Dendritic cell treated with granulocyte-macrophage colony-stimulating factor and Interleukin-4, amounts not matched to agents 40 ng/mL and 50 ng/mL, for 4 days (primary cell): ENCODE measurements around the gene MRS2.

Source experiments
- H3K27ac Mint-ChIP-seq: one replicate; pipeline ENCODE4 v1.8.0; 2022; ENCODE audit warnings: mild to moderate bottlenecking, mixed read lengths
- H3K27me3 Mint-ChIP-seq: one replicate; pipeline ENCODE4 v1.8.0; 2022; ENCODE audit warnings: mild to moderate bottlenecking, mixed read lengths
- H3K36me3 Mint-ChIP-seq: one replicate; pipeline ENCODE4 v1.8.0; 2022; ENCODE audit warnings: low read depth, mixed read lengths
- H3K4me1 Mint-ChIP-seq: one replicate; pipeline ENCODE4 v1.8.0; 2022; ENCODE audit warnings: low read depth, mixed read lengths
- H3K4me3 Mint-ChIP-seq: one replicate; pipeline ENCODE4 v1.8.0; 2022; ENCODE audit warnings: mild to moderate bottlenecking, moderate library complexity, mixed read lengths
- H3K9me3 Mint-ChIP-seq: one replicate; pipeline ENCODE4 v1.8.0; 2022; ENCODE audit warnings: mixed read lengths
- intact Hi-C: fragments of 100-400 bp; cut with micrococcal nuclease; formaldehyde crosslinking; loops from one replicate; pipeline ENCODE4 v1.15.0; 2022

Gene MRS2

DNA sequence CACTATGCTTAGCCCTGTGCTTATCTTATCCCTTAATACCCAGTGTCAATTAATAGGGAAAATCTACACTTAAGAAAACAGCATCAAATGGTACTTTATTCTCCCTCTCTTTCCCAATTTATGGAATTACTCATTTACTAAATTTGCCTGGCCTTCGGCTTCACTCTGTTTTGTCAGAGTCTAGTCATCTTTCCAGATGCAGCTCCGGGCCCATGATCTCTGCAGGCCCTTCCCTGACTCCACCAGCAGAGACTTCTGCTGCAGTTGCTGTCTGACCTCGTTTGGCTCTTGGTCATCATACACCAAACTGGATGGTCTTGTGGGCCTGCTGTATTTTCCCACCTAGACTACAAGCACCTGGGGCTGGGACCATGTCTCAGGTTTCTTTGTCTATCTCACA, 27.4 kb downstream of the MRS2 start:
- intact Hi-C loops: loop anchor here (5.0 kb wide), 1 partner anchor 262 kb away; no protein-coding TSS in a partner anchor
- H3K36me3 Mint-ChIP-seq: peaks cover 11% of the 10 kb centered on the region
- H3K4me3 Mint-ChIP-seq: no peak overlapping the region

DNA sequence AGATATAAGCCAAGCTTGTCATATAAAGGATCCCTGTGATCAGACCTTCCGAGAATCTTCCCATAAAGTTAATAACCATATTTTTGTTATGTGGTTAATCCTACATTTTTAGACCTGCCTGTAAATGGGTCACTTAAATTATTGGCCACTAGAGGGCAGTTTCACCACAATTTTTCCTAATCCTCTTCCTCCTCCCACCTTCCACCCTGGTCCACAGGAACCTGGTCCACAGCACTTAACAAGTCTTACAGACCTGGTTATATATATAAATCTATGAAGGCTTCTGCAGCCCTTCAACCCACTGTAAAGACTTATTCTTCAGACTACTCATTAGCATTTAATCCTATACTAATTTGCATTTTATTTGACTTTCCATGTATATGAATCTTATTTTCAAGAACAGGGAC, 28.3 kb downstream of the MRS2 start:
- H3K27me3 Mint-ChIP-seq: no peaks in the 10 kb centered on the region
- H3K4me1 Mint-ChIP-seq: peaks cover 17% of the 10 kb centered on the region
- no peaks in the 10 kb centered on the region for H3K9me3 Mint-ChIP-seq
- no peak overlapping the region for H3K4me3 Mint-ChIP-seq
- H3K36me3 Mint-ChIP-seq: peaks cover 9% of the 10 kb centered on the region
- no peak overlapping the region for H3K27ac Mint-ChIP-seq
- intact Hi-C loops: loop anchor here (1.0 to 5.0 kb wide), 2 partner anchors 90 to 261 kb away; no protein-coding TSS in a partner anchor

More for the DNA sequence above, 27.4 kb downstream of the MRS2 start:
- no peaks in the 10 kb centered on the region for H3K27me3 Mint-ChIP-seq
- no peak overlapping the region for H3K27ac Mint-ChIP-seq
- H3K9me3 Mint-ChIP-seq: no peaks in the 10 kb centered on the region
- peaks cover 17% of the 10 kb centered on the region for H3K4me1 Mint-ChIP-seq

DNA sequence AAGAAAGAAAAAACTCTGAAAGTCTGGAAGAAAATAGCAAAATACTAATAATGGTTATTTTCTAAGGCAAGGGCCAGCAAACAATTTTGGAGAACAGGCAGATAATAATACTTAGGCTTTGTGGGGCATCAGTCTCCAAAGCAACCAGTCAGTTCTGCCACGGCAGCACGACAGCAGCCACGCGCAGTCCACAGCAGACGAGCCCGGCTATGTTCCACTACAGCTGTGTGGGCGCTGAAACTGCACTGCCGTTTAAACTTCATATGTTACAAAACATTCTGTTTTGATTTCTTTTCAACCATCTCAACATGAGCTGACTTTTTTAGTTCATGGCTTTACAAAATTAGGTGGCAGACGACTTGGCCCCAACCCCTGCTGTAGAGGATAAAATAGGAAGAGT, 29.9 kb downstream of the MRS2 start:
- Mint-ChIP-seq H3K4me3 (no peak overlapping the region), H3K36me3 (no peaks in the 10 kb centered on the region), H3K9me3 (no peaks in the 10 kb centered on the region), H3K4me1 (peaks cover 17% of the 10 kb centered on the region), H3K27ac (no peak overlapping the region), H3K27me3 (no peaks in the 10 kb centered on the region)
- intact Hi-C loops: loop anchor here (5.0 kb wide), 1 partner anchor 260 kb away; no protein-coding TSS in a partner anchor

DNA sequence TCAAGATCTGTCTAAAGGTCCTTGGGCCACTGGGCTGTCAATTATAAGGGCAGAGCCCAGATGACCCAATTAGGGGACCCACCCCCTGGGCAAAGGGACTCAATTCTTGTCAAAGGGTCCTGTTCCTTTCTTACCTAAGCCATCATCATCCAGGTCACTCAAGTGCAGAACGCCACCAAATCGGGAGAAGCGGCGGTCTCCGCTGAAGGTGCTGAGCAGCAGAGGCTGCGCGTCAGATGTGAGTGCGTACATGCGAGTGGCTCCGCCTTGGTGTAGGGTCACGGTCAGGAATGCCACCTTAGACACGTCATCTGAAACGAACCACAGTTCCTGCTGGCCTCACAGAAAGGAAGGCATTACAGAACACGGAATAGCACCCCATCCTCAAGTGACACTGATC, 34.2 kb downstream of the MRS2 start:
- H3K9me3 Mint-ChIP-seq: no peaks in the 10 kb centered on the region
- no peaks in the 10 kb centered on the region for H3K4me1 Mint-ChIP-seq
- no peak overlapping the region for H3K4me3 Mint-ChIP-seq
- no peaks in the 10 kb centered on the region for H3K36me3 Mint-ChIP-seq
- no peaks in the 10 kb centered on the region for H3K27me3 Mint-ChIP-seq
- H3K27ac Mint-ChIP-seq: no peak overlapping the region
- intact Hi-C loops: no loop called here

DNA sequence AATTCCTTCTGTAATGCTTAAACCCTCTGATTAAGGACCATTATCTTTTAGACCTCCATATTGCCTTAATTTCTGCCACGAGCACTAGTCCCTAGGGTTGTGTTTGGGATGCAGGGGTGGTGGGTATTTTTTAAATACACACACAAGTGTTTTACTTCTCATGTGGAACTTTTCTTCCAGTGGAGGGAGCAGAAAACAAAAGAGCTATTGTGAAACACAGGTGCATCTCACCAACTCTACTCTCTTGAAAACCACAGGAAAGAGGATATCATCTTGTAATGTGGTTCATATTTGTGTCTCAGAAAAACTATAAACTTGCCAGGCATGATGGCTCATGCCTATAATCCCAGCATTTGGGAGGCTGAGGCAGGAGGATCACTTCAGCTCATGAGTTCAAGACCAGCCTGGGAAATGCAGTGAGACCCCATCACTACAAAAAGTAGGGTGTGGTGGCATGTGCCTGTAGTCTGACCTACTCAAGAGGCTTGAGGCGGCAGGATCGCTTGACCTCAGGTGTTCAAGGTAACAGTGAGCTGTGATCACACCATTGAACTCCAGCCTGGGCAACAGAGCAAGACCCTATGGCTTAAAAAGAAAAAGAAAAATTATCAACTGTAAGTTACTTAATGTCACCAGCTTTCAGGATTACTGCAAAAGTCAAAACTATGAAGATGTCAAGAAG, 37.3 kb downstream of the MRS2 start:
- Mint-ChIP-seq H3K27me3 (no peaks in the 10 kb centered on the region), H3K4me1 (no peaks in the 10 kb centered on the region), H3K9me3 (no peaks in the 10 kb centered on the region), H3K27ac (no peak overlapping the region), H3K36me3 (no peaks in the 10 kb centered on the region), H3K4me3 (no peak overlapping the region)
- intact Hi-C loops: no loop called here

DNA sequence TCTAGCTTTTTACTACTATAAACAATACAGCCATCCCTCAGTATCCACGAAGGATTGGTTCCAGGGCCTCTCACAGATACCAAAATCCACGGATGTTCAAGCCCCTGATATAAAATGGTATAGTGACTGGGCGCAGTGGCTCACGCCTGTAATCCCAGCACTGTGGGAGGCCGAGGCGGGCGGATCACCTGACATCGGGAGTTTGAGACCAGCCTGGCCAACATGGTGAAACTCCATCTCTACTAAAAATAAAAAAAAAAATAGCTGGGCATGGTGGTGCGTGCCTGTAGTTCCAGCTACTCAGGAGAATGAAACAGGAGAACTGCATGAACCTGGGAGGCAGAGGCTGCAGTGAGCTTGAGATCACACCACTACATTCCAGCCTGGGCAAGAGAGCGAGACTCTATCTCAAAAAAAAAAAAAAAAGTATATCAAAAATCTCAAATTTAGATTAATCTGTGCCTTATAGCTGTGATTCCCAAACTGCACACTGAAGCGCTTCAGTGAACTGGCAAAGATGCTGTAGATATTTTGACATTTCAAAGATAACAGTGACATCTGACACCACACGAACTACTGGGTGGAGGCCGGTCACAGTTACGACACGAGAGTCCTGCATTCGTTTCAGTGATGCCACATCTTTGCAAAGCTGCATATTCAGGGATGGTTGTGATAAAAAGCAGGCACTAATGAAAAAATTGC, 38.3 kb downstream of the MRS2 start:
- no peak overlapping the region for H3K27ac Mint-ChIP-seq
- H3K4me1 Mint-ChIP-seq: no peaks in the 10 kb centered on the region
- H3K27me3 Mint-ChIP-seq: no peaks in the 10 kb centered on the region
- H3K4me3 Mint-ChIP-seq: no peak overlapping the region
- no peaks in the 10 kb centered on the region for H3K36me3 Mint-ChIP-seq
- intact Hi-C loops: no loop called here
- no peaks in the 10 kb centered on the region for H3K9me3 Mint-ChIP-seq

DNA sequence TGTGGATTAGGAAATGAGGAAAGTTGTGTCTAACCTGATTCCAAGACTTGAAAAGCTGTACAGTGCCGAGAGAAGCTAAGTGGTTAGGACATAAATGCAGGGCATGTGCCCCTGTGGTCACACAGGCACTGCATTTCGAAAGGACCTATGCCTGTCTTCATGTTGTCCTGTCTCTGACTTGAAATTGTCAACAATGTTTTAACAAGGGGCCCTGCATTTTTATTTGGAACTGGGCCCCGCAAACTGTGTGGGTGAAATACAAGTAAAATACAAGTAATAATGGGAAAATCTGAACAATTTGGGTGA, 38.8 kb downstream of the MRS2 start:
- Mint-ChIP-seq H3K27ac (no peak overlapping the region), H3K4me1 (no peaks in the 10 kb centered on the region), H3K9me3 (no peaks in the 10 kb centered on the region), H3K4me3 (no peak overlapping the region), H3K27me3 (no peaks in the 10 kb centered on the region), H3K36me3 (no peaks in the 10 kb centered on the region)
- intact Hi-C loops: no loop called here

DNA sequence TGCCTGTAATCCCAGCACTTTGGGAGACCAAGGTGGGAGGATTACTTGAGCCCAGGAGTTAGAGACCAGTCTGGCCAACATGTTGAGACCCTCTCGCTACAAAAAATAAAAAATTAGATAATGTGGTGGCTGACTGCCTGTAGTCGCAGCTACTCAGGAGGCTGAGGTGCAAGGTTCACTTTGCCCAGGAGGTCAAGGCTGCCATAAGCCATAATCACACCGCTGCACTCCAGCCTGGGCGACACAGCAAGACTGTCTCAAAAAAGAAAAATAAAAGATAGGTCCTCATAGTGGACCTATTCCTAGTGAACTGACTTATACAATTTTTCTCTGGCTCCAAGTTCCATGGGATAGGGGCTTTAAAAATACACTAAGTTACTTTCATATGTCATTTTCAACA, 41.9 kb downstream of the MRS2 start:
- intact Hi-C loops: no loop called here
- Mint-ChIP-seq H3K4me1 (no peaks in the 10 kb centered on the region), H3K27me3 (no peaks in the 10 kb centered on the region), H3K36me3 (no peaks in the 10 kb centered on the region), H3K4me3 (no peak overlapping the region), H3K9me3 (no peaks in the 10 kb centered on the region), H3K27ac (no peak overlapping the region)

DNA sequence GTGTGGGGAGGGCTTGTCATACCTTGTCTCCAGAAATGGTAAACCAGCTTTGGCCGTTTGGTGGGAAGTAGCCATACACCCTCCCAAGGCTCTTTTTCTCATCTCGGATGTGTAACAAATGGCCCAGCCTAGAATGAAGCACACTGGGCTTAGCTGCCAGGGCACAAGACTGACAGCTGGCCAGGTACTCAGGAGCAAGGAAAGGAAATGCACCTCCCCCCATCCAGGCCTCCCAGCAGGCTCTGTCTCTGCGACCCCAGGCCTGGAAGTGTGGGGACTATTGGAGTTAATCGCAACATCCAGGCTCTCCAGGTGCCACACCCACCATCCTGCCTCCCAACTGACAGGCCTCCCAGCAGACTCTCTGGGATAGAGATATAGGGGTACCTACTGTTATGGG, 43.0 kb downstream of the MRS2 start:
- H3K4me3 Mint-ChIP-seq: no peak overlapping the region
- H3K27me3 Mint-ChIP-seq: no peaks in the 10 kb centered on the region
- intact Hi-C loops: no loop called here
- H3K9me3 Mint-ChIP-seq: no peaks in the 10 kb centered on the region
- no peak overlapping the region for H3K27ac Mint-ChIP-seq
- no peaks in the 10 kb centered on the region for H3K36me3 Mint-ChIP-seq
- H3K4me1 Mint-ChIP-seq: no peaks in the 10 kb centered on the region

DNA sequence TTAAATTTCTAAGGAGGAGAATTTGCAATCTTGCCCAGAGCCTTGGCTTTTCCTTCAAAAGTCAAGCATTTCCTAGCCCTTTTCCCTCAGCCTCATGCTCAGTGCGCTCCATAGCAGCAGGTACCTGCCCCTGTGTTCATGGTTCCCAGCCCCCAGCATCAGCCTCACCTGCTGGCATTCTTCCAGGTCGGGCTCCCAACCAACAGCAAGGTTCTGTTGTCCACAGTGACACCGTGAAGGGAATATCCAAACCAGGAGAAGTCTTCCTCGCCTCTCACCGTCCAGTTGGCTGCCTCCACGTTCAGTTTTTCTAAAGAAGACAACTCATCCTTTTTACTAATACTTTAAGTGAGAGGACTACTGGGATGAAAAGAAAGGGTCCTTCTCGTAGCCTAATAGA, 43.9 kb downstream of the MRS2 start:
- no peaks in the 10 kb centered on the region for H3K27me3 Mint-ChIP-seq
- no peaks in the 10 kb centered on the region for H3K4me1 Mint-ChIP-seq
- no peak overlapping the region for H3K4me3 Mint-ChIP-seq
- no peak overlapping the region for H3K27ac Mint-ChIP-seq
- no peaks in the 10 kb centered on the region for H3K36me3 Mint-ChIP-seq
- H3K9me3 Mint-ChIP-seq: no peaks in the 10 kb centered on the region
- intact Hi-C loops: no loop called here

DNA sequence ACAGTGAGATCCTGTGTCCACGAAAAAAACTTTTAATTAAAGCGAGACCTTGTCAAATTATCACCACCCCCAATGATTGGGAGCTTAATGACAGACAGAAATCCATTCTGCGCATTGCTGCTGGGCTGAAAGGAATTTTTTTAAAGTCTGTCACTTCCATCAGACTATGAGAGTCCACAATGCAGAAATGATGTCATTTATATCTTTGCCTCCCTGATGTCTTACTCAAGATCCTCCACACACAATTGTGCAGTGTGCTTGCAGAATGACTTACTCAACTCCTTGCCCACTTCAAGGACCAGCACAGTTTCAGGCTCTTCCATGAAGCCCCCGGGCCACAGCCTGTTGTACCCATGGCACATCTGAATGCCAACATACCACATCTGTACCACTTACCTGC, 45.7 kb downstream of the MRS2 start:
- H3K27ac Mint-ChIP-seq: no peak overlapping the region
- H3K27me3 Mint-ChIP-seq: no peaks in the 10 kb centered on the region
- no peak overlapping the region for H3K4me3 Mint-ChIP-seq
- H3K36me3 Mint-ChIP-seq: no peaks in the 10 kb centered on the region
- H3K4me1 Mint-ChIP-seq: no peaks in the 10 kb centered on the region
- intact Hi-C loops: no loop called here
- no peaks in the 10 kb centered on the region for H3K9me3 Mint-ChIP-seq

DNA sequence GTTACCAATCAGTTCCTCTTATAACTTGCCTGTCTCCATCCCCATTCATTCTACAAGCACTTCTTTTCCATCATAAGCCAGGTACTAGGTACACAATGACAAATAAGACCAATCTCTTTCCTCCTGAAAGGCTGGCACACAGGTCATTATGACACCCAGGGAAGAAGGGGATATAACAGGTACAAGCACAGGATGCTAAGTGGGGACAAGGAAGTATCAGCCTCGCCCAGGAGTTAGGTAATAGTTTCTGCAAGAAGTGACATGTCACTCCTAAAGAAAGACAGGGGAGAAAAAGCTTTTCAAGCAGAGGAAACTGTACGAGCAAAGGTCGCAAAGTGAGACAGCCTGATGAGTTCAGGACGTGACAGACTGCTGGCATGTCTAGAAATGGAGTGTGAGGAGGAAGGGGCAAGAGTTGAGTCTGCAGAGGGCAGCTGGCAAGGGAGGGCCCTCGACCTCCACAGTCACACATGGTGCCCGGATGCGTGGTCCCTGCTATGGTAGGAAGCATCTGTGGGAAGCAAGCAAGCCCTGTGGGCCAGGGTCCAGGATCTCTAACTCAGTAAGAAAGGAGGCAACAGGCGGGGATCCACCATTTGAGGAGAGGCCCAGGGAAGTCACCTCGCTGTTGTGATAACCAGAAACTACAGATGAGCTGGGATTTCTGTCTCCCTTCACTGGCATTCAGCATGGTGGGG, 46.2 kb downstream of the MRS2 start:
- no peak overlapping the region for H3K4me3 Mint-ChIP-seq
- H3K27me3 Mint-ChIP-seq: no peaks in the 10 kb centered on the region
- H3K4me1 Mint-ChIP-seq: no peaks in the 10 kb centered on the region
- intact Hi-C loops: no loop called here
- no peaks in the 10 kb centered on the region for H3K36me3 Mint-ChIP-seq
- H3K27ac Mint-ChIP-seq: no peak overlapping the region
- no peaks in the 10 kb centered on the region for H3K9me3 Mint-ChIP-seq

DNA sequence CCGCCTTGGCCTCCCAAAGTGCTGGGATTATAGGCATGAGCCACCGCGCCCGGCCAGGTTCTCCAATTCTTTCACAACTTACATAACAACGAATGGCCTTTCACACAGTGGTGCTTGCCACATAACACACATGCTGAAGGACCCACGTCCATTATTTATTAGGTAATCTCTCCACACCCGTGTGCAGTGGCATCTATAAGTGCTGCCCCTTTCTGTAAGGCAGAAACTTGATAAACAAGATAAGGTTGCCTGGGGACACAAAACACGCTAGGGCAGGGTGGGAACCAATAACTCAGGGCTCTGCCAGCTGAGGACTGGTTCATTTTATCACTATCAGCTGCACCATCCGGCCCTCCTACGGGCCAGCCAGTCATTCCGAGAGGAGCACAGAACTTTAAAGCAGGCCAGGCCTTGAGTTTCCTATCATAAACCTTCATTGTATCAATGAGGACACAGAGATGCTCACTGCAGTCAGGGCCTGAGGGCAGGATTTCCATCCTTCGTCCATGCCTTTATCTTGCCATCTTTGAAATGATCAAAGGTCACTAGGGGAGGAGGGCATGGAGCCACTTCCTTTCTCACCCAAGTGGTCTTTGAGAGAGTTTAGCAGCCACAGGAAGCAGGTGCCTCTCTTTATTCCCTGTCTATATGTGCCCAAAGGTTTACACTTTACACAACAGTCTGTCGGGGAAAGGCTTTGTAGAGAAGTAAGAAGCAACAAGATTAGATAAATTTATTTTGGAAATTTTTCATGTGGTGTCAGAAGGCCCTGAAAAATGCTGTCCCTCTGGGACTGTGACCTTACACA, 49.0 kb downstream of the MRS2 start:
- Mint-ChIP-seq H3K4me3 (no peak overlapping the region), H3K9me3 (no peaks in the 10 kb centered on the region), H3K27ac (no peak overlapping the region), H3K27me3 (no peaks in the 10 kb centered on the region), H3K36me3 (no peaks in the 10 kb centered on the region), H3K4me1 (no peaks in the 10 kb centered on the region)
- intact Hi-C loops: no loop called here

DNA sequence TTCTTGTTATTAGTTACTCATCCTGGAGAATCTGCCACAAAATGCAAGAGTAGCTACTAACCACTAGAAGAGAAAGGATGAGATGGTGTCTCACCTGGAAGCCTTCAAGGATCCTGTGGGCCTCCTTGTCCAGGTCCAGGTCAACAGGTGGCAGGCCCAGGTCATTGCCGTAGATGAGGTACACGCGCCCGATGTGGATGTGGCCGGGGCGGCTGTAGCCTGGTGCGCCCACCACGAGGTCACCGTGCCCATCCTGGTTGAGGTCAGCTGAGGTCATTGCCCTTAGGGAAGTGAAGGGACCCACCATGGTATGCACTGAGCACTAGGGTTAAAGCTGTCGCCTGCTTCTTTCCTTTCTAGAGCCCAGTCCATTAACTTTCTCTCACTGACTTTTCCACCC, 51.2 kb downstream of the MRS2 start:
- Mint-ChIP-seq H3K4me1 (no peaks in the 10 kb centered on the region), H3K4me3 (no peak overlapping the region), H3K27me3 (no peaks in the 10 kb centered on the region), H3K27ac (no peak overlapping the region), H3K9me3 (no peaks in the 10 kb centered on the region), H3K36me3 (no peaks in the 10 kb centered on the region)
- intact Hi-C loops: no loop called here
